ENCODE data around the gene IGF2BP3. TPM values are rescaled to one million over a fixed set of nuclear protein-coding genes. Genes with fewer than 3 reads are reported as not detected.

Gene IGF2BP3
- total RNA-seq, 1 donor from 2014 or later: 0.38 TPM

DNA sequence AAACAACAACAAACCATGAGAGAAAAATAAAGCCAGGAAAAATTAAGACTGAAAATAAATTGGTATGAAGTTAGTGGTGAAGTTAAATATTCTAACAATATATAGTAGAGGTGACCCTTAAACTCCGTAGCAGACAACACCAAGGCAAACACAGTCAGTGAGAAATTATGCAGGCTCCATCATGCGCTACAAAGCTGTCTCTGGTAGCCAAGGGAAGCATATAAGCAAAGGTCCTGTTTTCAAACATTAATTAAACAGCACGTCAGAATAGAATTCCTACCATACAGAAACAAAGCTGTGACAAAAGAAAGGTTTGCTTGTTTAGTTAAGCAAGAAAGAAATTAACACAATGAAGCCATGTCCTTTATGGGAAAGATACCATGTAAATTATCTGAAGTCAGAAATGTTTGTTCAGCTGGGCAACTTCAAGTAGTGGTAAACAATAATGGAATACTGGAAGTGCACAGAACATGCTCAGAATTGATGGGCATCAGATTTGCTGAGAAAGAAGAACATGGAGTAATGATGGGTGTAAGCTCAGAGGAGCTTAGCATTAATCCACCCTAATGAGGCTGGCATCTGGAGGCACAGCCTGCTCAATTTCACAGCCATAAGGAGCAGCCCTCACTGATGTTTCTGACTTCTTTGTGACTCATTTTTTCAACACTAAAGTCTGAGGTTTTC lies 75.7 kb downstream of the IGF2BP3 start:
- Histone ChIP-seq H3K9me3 (replicated peaks) (no peaks in the 10 kb centered on the region), H3K27ac (replicated peaks) (no peak overlapping the region), H3K4me3 (no peak overlapping the region), H3K4me1 (no peaks in the 10 kb centered on the region), H3K27me3 (ENCODE audit: low read depth) (no peaks in the 10 kb centered on the region), H3K36me3 (no peaks in the 10 kb centered on the region)
- DNase-seq: no peak
- TF ChIP-seq, protein P1, sequence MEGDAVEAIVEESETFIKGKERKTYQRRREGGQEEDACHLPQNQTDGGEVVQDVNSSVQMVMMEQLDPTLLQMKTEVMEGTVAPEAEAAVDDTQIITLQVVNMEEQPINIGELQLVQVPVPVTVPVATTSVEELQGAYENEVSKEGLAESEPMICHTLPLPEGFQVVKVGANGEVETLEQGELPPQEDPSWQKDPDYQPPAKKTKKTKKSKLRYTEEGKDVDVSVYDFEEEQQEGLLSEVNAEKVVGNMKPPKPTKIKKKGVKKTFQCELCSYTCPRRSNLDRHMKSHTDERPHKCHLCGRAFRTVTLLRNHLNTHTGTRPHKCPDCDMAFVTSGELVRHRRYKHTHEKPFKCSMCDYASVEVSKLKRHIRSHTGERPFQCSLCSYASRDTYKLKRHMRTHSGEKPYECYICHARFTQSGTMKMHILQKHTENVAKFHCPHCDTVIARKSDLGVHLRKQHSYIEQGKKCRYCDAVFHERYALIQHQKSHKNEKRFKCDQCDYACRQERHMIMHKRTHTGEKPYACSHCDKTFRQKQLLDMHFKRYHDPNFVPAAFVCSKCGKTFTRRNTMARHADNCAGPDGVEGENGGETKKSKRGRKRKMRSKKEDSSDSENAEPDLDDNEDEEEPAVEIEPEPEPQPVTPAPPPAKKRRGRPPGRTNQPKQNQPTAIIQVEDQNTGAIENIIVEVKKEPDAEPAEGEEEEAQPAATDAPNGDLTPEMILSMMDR (IDR thresholded peaks at IDR 0.05; ENCODE audit: borderline replicate concordance): no peak
- intact Hi-C loops (cut with micrococcal nuclease): no loop called here

DNA sequence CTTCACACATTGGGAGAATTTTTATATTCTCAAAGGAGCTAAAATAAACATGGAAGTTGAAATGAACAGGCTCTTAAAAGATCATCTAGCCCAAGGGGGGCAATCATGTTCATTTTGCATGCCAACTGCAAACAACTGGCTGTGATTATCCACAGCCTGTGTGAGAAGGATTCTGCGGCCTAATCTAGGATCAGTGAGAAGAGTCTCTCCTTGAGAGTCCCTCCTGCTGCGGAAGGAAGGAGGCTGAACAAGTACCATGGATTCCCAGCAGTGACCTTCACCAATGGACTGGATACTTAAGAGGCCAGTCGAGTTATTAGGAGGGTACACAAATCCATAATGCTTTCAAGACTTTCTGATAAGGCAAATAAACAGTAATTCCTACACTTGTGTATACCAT lies 76.7 kb downstream of the IGF2BP3 start:
- intact Hi-C loops (cut with micrococcal nuclease): no loop called here
- TF ChIP-seq, protein P1 (IDR thresholded peaks at IDR 0.05; ENCODE audit: borderline replicate concordance): no peak

DNA sequence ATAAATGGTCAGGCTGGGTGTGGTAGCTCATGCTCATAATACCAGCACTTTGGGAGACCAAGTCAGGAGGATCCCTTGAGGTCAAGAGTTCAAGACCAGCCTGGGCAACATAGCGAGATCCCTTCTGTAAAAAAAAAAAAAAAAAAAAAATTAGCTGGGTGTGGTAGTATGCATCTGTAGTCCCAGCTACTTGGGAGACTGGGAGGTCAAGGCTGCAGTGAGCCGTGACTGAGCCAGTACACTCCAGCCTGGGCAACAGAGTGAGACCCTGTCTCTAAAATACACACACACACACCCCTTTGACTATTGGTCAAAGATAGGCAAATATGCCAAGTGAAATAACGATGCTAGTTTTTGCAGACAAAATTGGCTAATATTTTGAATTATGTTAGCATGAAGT lies 80.6 kb downstream of the IGF2BP3 start:
- no peak for DNase-seq
- H3K27ac ChIP-seq (replicated peaks): no peak overlapping the region
- no peaks in the 10 kb centered on the region for H3K27me3 ChIP-seq (ENCODE audit: low read depth)
- H3K4me1 ChIP-seq: no peaks in the 10 kb centered on the region
- intact Hi-C loops (cut with micrococcal nuclease): no loop called here
- no peaks in the 10 kb centered on the region for H3K36me3 ChIP-seq
- TF ChIP-seq, protein P1 (IDR thresholded peaks at IDR 0.05; ENCODE audit: borderline replicate concordance): no peak
- H3K4me3 ChIP-seq: no peak overlapping the region
- no peaks in the 10 kb centered on the region for H3K9me3 ChIP-seq (replicated peaks)

More for the DNA sequence above, 76.7 kb downstream of the IGF2BP3 start:
- H3K4me3 ChIP-seq: no peak overlapping the region
- H3K27me3 ChIP-seq (ENCODE audit: low read depth): no peaks in the 10 kb centered on the region
- no peak for DNase-seq
- H3K36me3 ChIP-seq: no peaks in the 10 kb centered on the region
- no peak overlapping the region for H3K27ac ChIP-seq (replicated peaks)
- no peaks in the 10 kb centered on the region for H3K4me1 ChIP-seq
- no peaks in the 10 kb centered on the region for H3K9me3 ChIP-seq (replicated peaks)

DNA sequence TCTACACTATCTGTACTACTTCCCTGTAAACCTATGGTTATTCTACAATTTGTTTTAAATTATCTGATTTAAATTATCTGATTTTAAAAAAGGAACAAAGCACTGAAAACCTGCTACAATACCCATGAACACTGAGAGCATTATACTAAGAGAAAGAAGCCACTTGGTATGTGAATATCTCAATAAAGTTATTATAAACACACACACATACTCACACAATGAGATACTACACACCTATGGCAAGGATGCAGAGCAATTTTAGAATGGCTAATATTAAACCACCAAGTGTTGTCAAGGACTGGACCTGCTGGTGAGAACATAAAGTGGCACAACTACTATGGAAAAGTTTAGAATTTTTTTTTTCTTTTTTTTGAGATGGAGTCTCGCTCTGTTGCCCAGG lies 82.7 kb downstream of the IGF2BP3 start:
- DNase-seq: no peak
- TF ChIP-seq, protein P1 (IDR thresholded peaks at IDR 0.05; ENCODE audit: borderline replicate concordance): no peak
- no peaks in the 10 kb centered on the region for H3K9me3 ChIP-seq (replicated peaks)
- H3K4me3 ChIP-seq: no peak overlapping the region
- H3K27ac ChIP-seq (replicated peaks): no peak overlapping the region
- H3K36me3 ChIP-seq: no peaks in the 10 kb centered on the region
- intact Hi-C loops (cut with micrococcal nuclease): no loop called here
- no peaks in the 10 kb centered on the region for H3K27me3 ChIP-seq (ENCODE audit: low read depth)
- H3K4me1 ChIP-seq: no peaks in the 10 kb centered on the region

DNA sequence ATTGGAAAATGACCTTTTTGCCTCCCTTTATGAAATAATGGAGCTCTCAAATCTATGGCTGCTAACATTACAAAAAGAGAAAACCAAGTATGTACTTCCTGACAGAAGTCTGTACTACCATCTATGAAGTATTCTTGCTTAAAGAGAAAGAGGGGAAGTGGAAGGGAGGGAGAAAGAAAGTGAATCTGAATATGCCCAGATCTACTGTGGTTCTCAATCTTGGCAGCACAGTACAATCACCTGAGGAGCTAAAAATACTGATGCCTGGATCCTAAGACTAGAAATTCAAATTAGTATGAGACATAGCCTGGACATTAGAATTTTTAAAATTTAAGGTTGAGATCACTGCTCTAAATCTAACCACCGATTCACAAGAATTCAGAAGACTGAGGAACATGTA lies 85.2 kb downstream of the IGF2BP3 start:
- TF ChIP-seq, protein P1 (IDR thresholded peaks at IDR 0.05; ENCODE audit: borderline replicate concordance): no peak
- intact Hi-C loops (cut with micrococcal nuclease): no loop called here
- Histone ChIP-seq H3K4me3 (no peak overlapping the region), H3K4me1 (no peaks in the 10 kb centered on the region), H3K27me3 (ENCODE audit: low read depth) (peaks cover 8% of the 10 kb centered on the region), H3K9me3 (replicated peaks) (no peaks in the 10 kb centered on the region), H3K27ac (replicated peaks) (no peak overlapping the region), H3K36me3 (no peaks in the 10 kb centered on the region)
- no peak for DNase-seq
